H4 (cell line): Measurements from ENCODE around the gene ESR1. TPM values are rescaled to one million over a fixed set of nuclear protein-coding genes. Genes with fewer than 3 reads are reported as not detected.
"Not testable (repeated sequence)": the region's sequence is repeated elsewhere in the genome, so short reads cannot be mapped to it uniquely, and the experiment has no call there.

ENCODE experiments used
- DNase-seq: peaks from one replicate; pipeline ENCODE4 v3.0.0-alpha.2; 2015; ENCODE audit warnings: low spot score
- total RNA-seq: library from RNA; depleted of rRNA; stranded (reverse); fragments of >200 nt; shearing (Covaris generic); gene quantifications from 2 replicates; pipeline ENCODE4 v1.2.3, GENCODE V29; 2014

The ESR1 gene
- total RNA-seq, 1 experiment from 2014 or later = not detected

GRCh38 chr6:152135755-152136448 lies 328.4 kb downstream of the ESR1 start:
- no peak for DNase-seq

GRCh38 chr6:152136449-152136825 lies 329.0 kb downstream of the ESR1 start:
- DNase-seq = peak; percentile 50

GRCh38 chr6:152138344-152138743 lies 330.9 kb downstream of the ESR1 start:
- not testable (repeated sequence) for DNase-seq

DNA sequence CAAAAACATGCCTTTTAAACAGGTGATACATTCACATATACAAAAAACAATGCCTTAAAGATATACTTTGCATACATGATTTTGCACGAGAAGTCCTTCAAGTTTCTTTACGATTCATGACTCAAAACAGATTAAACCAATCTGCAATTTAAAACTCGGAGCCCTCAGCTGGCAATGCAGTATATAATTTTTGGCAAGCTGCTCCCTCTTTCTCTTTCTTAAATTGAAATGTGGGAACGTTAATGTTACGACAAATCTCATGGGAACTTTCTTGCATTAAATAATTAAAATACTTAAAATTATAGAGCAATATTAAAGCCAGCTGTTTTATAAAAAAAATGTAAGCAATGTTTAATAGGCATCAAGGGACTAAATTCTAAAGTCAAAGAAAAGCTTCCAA lies 334.6 kb downstream of the ESR1 start:
- DNase-seq = no peak

DNA sequence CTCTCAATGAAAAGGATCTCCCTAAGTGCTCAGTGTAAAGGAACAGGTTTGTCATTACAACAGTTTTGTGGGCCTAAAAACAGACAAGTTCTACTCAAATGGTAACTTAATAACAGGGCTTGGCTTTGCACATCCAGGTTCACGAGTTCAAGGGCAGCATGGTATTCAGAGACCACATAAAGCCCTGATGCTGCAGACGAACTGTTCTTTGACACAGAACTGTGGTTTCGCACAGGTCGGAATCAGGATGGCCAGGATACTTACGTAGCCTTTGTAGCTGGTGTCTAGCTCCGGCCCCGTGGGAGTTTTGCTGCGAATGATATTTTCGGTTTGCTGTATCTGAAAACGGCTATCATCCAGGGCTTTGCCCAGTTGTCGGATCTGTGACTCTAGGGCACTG lies 335.9 kb downstream of the ESR1 start:
- DNase-seq = no peak

DNA sequence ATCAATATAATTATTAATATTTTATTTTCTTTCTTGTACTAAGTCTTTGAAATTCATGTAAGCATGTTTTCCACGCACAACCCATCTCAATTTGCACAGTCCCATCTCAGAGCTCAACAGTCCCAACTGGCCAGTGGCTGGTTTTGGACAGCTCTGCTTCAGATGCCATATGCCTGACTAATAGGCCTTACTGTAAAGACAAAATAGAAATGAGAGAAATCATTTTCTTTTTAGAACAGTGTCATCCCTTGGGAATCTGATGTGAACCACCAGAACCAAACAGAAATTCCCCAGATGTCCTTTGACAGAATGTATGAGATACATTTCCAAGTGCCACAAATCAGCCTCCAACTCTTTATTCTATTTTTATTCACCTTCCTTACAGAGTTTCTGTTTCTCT lies 338.9 kb downstream of the ESR1 start:
- no peak for DNase-seq

GRCh38 chr6:152147269-152147668 lies 339.8 kb downstream of the ESR1 start:
- no peak for DNase-seq

DNA sequence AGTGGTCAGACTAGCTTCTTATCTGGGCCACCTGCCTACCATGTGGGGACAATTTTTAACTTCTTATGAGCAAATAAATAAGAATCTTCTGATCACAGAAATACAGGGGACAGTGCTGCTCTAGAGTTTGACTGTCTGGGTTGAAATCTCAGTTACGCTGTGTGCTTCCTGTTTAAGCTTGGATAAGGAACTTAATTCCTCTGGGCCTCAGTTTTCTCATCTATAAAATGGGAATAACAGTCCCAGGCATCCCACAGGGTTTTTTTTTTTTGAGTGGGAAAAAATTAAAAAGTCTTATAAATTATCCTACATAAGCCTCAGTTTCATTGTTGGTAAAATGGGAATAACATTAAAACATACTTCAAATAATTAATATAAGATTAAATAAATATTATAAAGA lies 340.9 kb downstream of the ESR1 start:
- DNase-seq = no peak

- no peak for DNase-seq
These were observed 342.7 kb downstream of the ESR1 start for GRCh38 chr6:152150196-152150595.

GRCh38 chr6:152151920-152152319 lies 344.4 kb downstream of the ESR1 start:
- no peak for DNase-seq

- DNase-seq = no peak
These were observed 347.3 kb downstream of the ESR1 start for GRCh38 chr6:152154559-152155356.

- DNase-seq = no peak
These were observed 348.3 kb downstream of the ESR1 start for GRCh38 chr6:152155792-152156191.

- no peak for DNase-seq
These were observed 352.9 kb downstream of the ESR1 start for GRCh38 chr6:152160346-152160745.

GRCh38 chr6:152161501-152161900 lies 354.0 kb downstream of the ESR1 start:
- DNase-seq = peak; percentile 23

DNA sequence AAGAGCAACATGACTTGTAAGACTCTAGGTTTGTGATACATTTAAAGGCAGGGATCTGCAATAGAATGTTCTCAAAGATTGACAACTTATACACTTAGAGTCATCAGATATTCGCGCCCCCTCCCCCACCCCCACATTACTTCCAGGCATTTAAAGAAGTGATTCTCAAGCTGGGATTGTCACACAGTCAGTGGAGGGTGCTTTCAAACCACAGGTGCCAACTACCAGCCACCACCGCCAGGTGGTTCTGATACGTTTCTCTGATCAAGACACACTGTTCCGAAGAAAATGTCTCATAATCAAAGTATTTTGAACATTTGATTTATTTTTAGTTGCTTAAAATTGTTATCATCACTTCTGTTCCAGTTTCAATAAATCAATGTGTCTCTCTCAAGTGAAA lies 357.5 kb downstream of the ESR1 start:
- no peak for DNase-seq

- DNase-seq = no peak
These were observed 359.0 kb downstream of the ESR1 start for GRCh38 chr6:152166497-152166896.

- no peak for DNase-seq
These were observed 359.4 kb downstream of the ESR1 start for GRCh38 chr6:152166897-152167296.

- no peak for DNase-seq
These were observed 360.4 kb downstream of the ESR1 start for GRCh38 chr6:152167641-152168603.

DNA sequence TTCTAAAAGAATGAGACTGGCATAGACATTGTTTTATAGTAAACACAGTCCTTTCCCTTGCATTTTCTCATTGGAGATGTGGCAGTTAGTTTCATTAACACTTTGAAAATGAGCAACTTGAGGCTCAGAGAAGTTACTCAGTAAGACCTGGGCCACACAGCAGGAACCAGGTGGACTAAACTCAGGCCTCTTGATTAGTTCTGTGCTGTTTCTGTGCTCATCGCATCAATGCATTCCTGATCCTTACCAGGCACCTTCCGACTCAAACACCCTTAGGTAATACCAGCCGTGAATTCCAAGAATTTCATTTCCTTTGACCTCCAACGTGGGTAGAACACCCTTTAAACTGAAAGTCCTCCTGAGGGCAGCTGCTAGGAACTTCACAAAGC lies 362.8 kb downstream of the ESR1 start:
- DNase-seq = no peak

DNA sequence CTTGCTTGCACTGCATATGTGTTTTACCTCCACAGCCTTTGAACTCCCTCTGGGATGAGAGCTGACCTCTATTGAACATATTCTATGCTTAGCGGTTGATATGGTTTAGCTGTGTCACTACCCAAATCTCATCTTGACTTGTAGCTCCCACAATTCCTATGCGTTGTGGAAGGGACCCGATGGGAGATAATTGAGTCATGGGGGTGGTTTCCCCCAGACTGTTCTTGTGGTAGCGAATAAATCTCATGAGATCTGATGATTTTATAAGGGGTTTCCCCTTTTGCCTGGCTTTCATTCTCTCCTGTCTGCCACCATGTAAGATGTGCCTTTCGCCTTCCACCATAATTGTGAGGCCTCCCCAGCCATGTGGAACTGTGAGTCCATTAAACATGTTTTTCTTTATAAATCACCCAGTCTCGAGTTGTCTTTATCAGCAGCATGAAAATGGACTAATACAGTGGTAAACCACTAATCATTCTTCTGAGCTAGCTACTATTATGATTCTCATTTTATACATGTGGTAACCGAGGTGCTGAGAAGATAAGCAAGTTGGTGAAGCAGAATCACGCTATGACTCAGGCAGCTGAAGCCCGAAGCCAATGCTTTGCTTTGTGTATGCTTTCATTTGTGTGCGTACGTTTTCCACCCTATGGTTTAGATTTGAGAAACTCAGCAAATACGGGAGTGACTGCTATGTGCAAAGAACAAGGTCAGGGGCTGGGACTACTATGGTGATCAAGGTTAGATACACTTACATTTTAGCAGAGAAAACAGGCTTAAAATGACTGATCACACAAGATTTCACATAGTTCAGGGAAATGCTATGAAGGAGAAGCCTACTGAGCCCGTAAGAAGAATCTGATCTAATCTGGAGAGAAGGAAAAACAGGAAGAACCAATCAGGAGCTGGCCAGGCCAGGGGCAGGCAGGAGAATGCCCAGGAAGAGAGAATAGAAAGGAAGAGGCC lies 363.5 kb downstream of the ESR1 start:
- peak; percentile 81 for DNase-seq

- DNase-seq = no peak
These were observed 365.8 kb downstream of the ESR1 start for GRCh38 chr6:152173321-152173720.
